ENCODE results near the gene NUSAP1.
"Not testable (repeated sequence)": the region's sequence is repeated elsewhere in the genome, so short reads cannot be mapped to it uniquely, and the experiment has no call there.

The NUSAP1 gene

GRCh38 chr15:41332194-41333025 is at the start of gene NUSAP1, which contains the start of gene OIP5:
Gene NUSAP1 (plus strand): TSS chr15:41332881. CDS start chr15:41332958, 77 bp downstream.
Gene OIP5 (minus strand): TSS chr15:41332591. CDS start chr15:41332561, 30 bp downstream.
- peak; percentile 29 to 97 (median 89) for DNase-seq

GRCh38 chr15:41282980-41283652 is 49.6 kb upstream of the NUSAP1 start:
- peak in 3 of 51 donors; percentile 24 to 44 (median 32) for DNase-seq

GRCh38 chr15:41283653-41284426 is 48.8 kb upstream of the NUSAP1 start:
- DNase-seq = peak; percentile 61 to 97 (median 91)

- DNase-seq = peak in 8 of 51 donors; percentile 21 to 47 (median 32)
These were observed 48.1 kb upstream of the NUSAP1 start for GRCh38 chr15:41284427-41285177.

- DNase-seq = no peak
These were observed 47.4 kb upstream of the NUSAP1 start for GRCh38 chr15:41285285-41285684.

- DNase-seq = no peak
These were observed 45.9 kb upstream of the NUSAP1 start for GRCh38 chr15:41286665-41287333.

- no peak for DNase-seq
These were observed 44.2 kb upstream of the NUSAP1 start for GRCh38 chr15:41288464-41288863.

- DNase-seq = no peak
These were observed 42.7 kb upstream of the NUSAP1 start for GRCh38 chr15:41289953-41290352.

GRCh38 chr15:41291065-41291631 is 41.5 kb upstream of the NUSAP1 start:
- DNase-seq = no peak

- DNase-seq = no peak
These were observed 40.2 kb upstream of the NUSAP1 start for GRCh38 chr15:41292521-41292920.

GRCh38 chr15:41301139-41301538 is 31.5 kb upstream of the NUSAP1 start:
- not testable (repeated sequence) for DNase-seq

- no peak for DNase-seq
These were observed 31.1 kb upstream of the NUSAP1 start for GRCh38 chr15:41301587-41301986.

- no peak for DNase-seq
These were observed 28.4 kb upstream of the NUSAP1 start for GRCh38 chr15:41304149-41304770.

- DNase-seq = no peak
These were observed 25.0 kb upstream of the NUSAP1 start for GRCh38 chr15:41307679-41308078.

GRCh38 chr15:41309226-41309905 is 23.3 kb upstream of the NUSAP1 start:
- DNase-seq = no peak

GRCh38 chr15:41320805-41321330 is 11.8 kb upstream of the NUSAP1 start:
- not testable (repeated sequence) for DNase-seq

- DNase-seq = no peak
These were observed 9.1 kb upstream of the NUSAP1 start for GRCh38 chr15:41323611-41324010.

- DNase-seq = no peak
These were observed 1.4 kb upstream of the NUSAP1 start for GRCh38 chr15:41331281-41331680.

GRCh38 chr15:41331833-41332193 is 868 bp upstream of the NUSAP1 start:
- peak in 6 of 51 donors; percentile 3 to 38 (median 16) for DNase-seq

Measured in hypothalamus (tissue), 51 donors.